GM23338 (cell line): ENCODE measurements around the gene CNPY2.

Source experiments
- EZH2 ChIP-seq: fragments of 200-600 bp; sonication (generic); IDR thresholded peaks from one replicate; pipeline ENCODE4 v1.8.0; 2017; ENCODE audit warnings: antibody characterized with exemption, mild to moderate bottlenecking, low read depth; ENCODE audit not compliant: unreplicated experiment
- EZH2phosphoT487 ChIP-seq: fragments of 200-600 bp; sonication (generic); IDR thresholded peaks from one replicate; pipeline ENCODE4 v1.8.1; 2018; ENCODE audit warnings: antibody characterized with exemption; ENCODE audit not compliant: unreplicated experiment
- JUNB ChIP-seq: IDR thresholded peaks from one replicate; pipeline ENCODE4 v1.6.1; 2016; ENCODE audit warnings: antibody characterized with exemption; ENCODE audit not compliant: unreplicated experiment
- TF ChIP-seq, protein P1 (sequence below), 2 experiments: fragments of 200-600 bp in 1 of 2; sonication (generic) in 1 of 2; conservative IDR thresholded peaks; 2 replicates each; pipeline versions ENCODE4 v1.5.1 to v1.6.1; 2016 to 2017; ENCODE audit warnings: antibody characterized with exemption in 2 of 2, low read depth in 2 of 2, mild to moderate bottlenecking in 2 of 2, moderate library complexity in 1 of 2

DNA sequence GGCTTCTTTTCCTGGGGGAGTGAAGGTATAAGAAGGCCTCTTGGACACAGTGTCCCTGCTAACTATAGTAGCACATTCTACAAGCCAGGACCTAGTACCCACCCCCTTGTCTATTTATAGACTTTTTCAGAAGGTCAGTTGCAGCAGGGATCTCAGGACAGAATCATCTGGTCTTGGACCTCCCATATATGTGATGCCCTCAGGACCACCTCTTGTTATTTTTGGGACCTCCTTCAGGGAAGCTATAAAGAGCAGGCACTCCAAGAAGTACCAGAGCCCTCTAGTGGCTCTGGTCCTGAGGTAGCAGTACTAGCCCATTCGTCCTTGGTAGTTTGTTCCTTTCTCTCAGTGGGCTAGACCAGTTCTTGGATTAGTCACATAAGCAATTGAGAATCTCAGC lies 44.8 kb downstream of the CNPY2 start:
- TF ChIP-seq, protein P1, sequence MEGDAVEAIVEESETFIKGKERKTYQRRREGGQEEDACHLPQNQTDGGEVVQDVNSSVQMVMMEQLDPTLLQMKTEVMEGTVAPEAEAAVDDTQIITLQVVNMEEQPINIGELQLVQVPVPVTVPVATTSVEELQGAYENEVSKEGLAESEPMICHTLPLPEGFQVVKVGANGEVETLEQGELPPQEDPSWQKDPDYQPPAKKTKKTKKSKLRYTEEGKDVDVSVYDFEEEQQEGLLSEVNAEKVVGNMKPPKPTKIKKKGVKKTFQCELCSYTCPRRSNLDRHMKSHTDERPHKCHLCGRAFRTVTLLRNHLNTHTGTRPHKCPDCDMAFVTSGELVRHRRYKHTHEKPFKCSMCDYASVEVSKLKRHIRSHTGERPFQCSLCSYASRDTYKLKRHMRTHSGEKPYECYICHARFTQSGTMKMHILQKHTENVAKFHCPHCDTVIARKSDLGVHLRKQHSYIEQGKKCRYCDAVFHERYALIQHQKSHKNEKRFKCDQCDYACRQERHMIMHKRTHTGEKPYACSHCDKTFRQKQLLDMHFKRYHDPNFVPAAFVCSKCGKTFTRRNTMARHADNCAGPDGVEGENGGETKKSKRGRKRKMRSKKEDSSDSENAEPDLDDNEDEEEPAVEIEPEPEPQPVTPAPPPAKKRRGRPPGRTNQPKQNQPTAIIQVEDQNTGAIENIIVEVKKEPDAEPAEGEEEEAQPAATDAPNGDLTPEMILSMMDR (conservative IDR thresholded peaks at IDR 0.05; ENCODE audit: low read depth in 2 of 2): peak; percentile 62 to 75
- no peak for TF ChIP-seq JUNB
- no peak for TF ChIP-seq EZH2phosphoT487
- TF ChIP-seq EZH2: no peak
